ENCODE measurements around the gene TRIM27. TPM values are rescaled to one million over a fixed set of nuclear protein-coding genes. Genes with fewer than 3 reads are reported as not detected.

TRIM27 gene
- total RNA-seq, 1 donor from 2014 or later, result 78.0 TPM

GRCh38 chr6:28947067-28947765, 23.4 kb upstream of the TRIM27 start:
- no peaks in the 10 kb centered on the region for H3K36me3 Mint-ChIP-seq
- TF ChIP-seq CTCF (conservative IDR thresholded peaks at IDR 0.05), result no peak
- peaks cover 11% of the 10 kb centered on the region for H3K27me3 Mint-ChIP-seq
- H3K4me1 Mint-ChIP-seq (ENCODE audit: unreplicated experiment), result peaks cover 17% of the 10 kb centered on the region
- H3K27ac Mint-ChIP-seq, result peak overlapping the region; percentile 49
- no peaks in the 10 kb centered on the region for H3K9me3 Mint-ChIP-seq
- H3K4me3 Mint-ChIP-seq, result no peak overlapping the region
- DNase-seq (ENCODE audit: extremely low spot score, unreplicated experiment), result no peak

- TF ChIP-seq CTCF (conservative IDR thresholded peaks at IDR 0.05), result no peak
- no peak for DNase-seq (ENCODE audit: extremely low spot score, unreplicated experiment)
- Mint-ChIP-seq H3K27me3 (peaks cover 18% of the 10 kb centered on the region), H3K27ac (no peak overlapping the region), H3K4me3 (no peak overlapping the region), H3K36me3 (no peaks in the 10 kb centered on the region), H3K9me3 (no peaks in the 10 kb centered on the region), H3K4me1 (ENCODE audit: unreplicated experiment) (peaks cover 29% of the 10 kb centered on the region)
Measured at GRCh38 chr6:28945349-28945748, 21.6 kb upstream of the TRIM27 start.

GRCh38 chr6:28944412-28944865, 20.7 kb upstream of the TRIM27 start:
- Mint-ChIP-seq H3K4me3 (peak overlapping the region; percentile 94), H3K4me1 (ENCODE audit: unreplicated experiment) (peaks cover 34% of the 10 kb centered on the region), H3K36me3 (no peaks in the 10 kb centered on the region), H3K9me3 (no peaks in the 10 kb centered on the region), H3K27ac (peak overlapping the region; percentile 95), H3K27me3 (peaks cover 18% of the 10 kb centered on the region)
- TF ChIP-seq CTCF (conservative IDR thresholded peaks at IDR 0.05), result no peak
- no peak for DNase-seq (ENCODE audit: extremely low spot score, unreplicated experiment)

GRCh38 chr6:28943557-28944411, 20.0 kb upstream of the TRIM27 start:
- peaks cover 28% of the 10 kb centered on the region for H3K4me1 Mint-ChIP-seq (ENCODE audit: unreplicated experiment)

GRCh38 chr6:28943223-28943556, 19.4 kb upstream of the TRIM27 start:
- H3K36me3 Mint-ChIP-seq, result no peaks in the 10 kb centered on the region
- H3K27ac Mint-ChIP-seq, result peak overlapping the region; percentile 95
- peaks cover 28% of the 10 kb centered on the region for H3K4me1 Mint-ChIP-seq (ENCODE audit: unreplicated experiment)
- DNase-seq (ENCODE audit: extremely low spot score, unreplicated experiment), result no peak
- H3K27me3 Mint-ChIP-seq, result peaks cover 18% of the 10 kb centered on the region
- TF ChIP-seq CTCF (conservative IDR thresholded peaks at IDR 0.05), result no peak
- H3K9me3 Mint-ChIP-seq, result no peaks in the 10 kb centered on the region
- peak overlapping the region; percentile 94 for H3K4me3 Mint-ChIP-seq

More at GRCh38 chr6:28943557-28944411, 20.0 kb upstream of the TRIM27 start:
- no peak for DNase-seq (ENCODE audit: extremely low spot score, unreplicated experiment)
- TF ChIP-seq CTCF (conservative IDR thresholded peaks at IDR 0.05), result no peak
- Mint-ChIP-seq H3K36me3 (no peaks in the 10 kb centered on the region), H3K27ac (peak overlapping the region; percentile 95), H3K4me3 (peak overlapping the region; percentile 94), H3K27me3 (peaks cover 18% of the 10 kb centered on the region), H3K9me3 (no peaks in the 10 kb centered on the region)
